ENCODE measurements around the gene IL6. TPM values are rescaled to one million over a fixed set of nuclear protein-coding genes. Genes with fewer than 3 reads are reported as not detected.

The IL6 gene
- total and polyA plus RNA-seq, 8 donors = 0.97 to 9.4 (median 3.8) TPM

DNA sequence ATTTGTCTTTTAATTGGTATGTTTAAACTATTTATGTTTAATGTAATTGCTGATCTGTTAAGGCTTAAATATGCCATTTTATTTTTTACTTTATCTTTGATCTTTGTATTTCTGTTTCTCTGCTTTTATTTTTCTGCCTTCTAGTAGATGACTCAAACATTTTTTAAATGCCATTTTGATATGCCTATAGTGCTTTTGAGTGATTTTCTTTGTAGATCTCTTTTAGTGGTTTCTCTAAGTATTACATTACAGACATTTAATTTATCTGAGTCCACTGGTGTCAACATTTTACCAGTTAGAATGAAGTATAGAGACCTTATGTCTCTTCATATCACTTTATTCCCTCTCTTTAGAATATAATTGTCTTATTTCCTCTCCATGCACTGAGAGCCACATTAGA, 32.7 kb downstream of the IL6 start:
- ATAC-seq (no peak), DNase-seq (no peak)
- no peak overlapping the region for H3K27ac ChIP-seq
- H3K36me3 ChIP-seq = no peaks in the 10 kb centered on the region
- no peaks in the 10 kb centered on the region for H3K27me3 ChIP-seq
- no peaks in the 10 kb centered on the region for H3K4me1 ChIP-seq
- peaks cover 0 to 9% of the 10 kb centered on the region in 2 donors for H3K9me3 ChIP-seq
- no peak overlapping the region for H3K4me3 ChIP-seq
- TF ChIP-seq, protein P1, sequence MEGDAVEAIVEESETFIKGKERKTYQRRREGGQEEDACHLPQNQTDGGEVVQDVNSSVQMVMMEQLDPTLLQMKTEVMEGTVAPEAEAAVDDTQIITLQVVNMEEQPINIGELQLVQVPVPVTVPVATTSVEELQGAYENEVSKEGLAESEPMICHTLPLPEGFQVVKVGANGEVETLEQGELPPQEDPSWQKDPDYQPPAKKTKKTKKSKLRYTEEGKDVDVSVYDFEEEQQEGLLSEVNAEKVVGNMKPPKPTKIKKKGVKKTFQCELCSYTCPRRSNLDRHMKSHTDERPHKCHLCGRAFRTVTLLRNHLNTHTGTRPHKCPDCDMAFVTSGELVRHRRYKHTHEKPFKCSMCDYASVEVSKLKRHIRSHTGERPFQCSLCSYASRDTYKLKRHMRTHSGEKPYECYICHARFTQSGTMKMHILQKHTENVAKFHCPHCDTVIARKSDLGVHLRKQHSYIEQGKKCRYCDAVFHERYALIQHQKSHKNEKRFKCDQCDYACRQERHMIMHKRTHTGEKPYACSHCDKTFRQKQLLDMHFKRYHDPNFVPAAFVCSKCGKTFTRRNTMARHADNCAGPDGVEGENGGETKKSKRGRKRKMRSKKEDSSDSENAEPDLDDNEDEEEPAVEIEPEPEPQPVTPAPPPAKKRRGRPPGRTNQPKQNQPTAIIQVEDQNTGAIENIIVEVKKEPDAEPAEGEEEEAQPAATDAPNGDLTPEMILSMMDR (IDR thresholded peaks at IDR 0.05) = no peak
- intact Hi-C loops (cut with DNase I) = no loop called here

DNA sequence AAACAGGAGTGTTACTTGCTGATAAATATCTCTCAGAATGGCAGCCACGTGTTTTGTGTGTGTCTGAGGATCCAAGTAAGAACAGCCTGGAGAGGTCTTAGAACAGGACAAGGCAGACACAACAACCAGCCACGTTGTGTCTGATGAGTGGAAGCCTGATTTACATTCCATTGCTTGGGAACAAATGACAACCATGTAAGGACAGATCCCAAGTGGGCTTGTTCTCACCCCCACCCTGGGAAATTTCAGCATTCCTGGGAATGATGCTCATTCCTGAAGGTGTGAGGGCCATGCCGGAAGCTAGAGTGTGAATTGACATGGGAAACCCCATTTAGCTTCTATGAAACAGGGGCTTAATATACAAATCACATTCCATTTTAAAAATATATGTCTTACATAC, 35.9 kb downstream of the IL6 start:
- no peaks in the 10 kb centered on the region for H3K36me3 ChIP-seq
- ATAC-seq (no peak), DNase-seq (no peak)
- H3K4me1 ChIP-seq = no peaks in the 10 kb centered on the region
- no peak overlapping the region for H3K4me3 ChIP-seq
- H3K27ac ChIP-seq = no peak overlapping the region
- intact Hi-C loops (cut with DNase I) = no loop called here
- H3K27me3 ChIP-seq = no peaks in the 10 kb centered on the region
- TF ChIP-seq, protein P1 (IDR thresholded peaks at IDR 0.05) = no peak
- H3K9me3 ChIP-seq = peaks cover 0 to 9% of the 10 kb centered on the region in 2 donors

DNA sequence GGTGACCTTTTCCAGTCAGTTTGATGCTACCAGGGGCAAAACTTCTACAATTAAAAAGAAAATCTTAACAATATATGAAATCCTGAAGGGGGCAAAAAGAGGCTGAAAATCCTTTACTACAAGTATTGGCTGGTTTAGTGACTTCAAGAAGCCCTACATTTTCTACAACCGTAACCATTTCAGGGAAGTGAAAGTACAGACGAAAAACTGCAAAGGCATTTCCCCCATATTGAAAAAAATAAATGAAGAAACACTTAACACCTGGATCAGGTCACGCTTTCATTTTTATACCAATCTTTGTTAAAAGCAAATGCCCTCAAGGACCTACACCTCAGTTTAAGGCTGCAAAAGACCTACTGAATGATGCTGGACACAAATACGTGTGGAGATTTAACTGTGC, 38.6 kb downstream of the IL6 start:
- H3K36me3 ChIP-seq = no peaks in the 10 kb centered on the region
- ATAC-seq (no peak), DNase-seq (no peak)
- no peaks in the 10 kb centered on the region for H3K27me3 ChIP-seq
- no peak overlapping the region for H3K27ac ChIP-seq
- intact Hi-C loops (cut with DNase I) = no loop called here
- no peak overlapping the region for H3K4me3 ChIP-seq
- no peaks in the 10 kb centered on the region for H3K4me1 ChIP-seq
- H3K9me3 ChIP-seq = peaks cover 0 to 4% of the 10 kb centered on the region in 2 donors
- TF ChIP-seq, protein P1 (IDR thresholded peaks at IDR 0.05) = no peak

DNA sequence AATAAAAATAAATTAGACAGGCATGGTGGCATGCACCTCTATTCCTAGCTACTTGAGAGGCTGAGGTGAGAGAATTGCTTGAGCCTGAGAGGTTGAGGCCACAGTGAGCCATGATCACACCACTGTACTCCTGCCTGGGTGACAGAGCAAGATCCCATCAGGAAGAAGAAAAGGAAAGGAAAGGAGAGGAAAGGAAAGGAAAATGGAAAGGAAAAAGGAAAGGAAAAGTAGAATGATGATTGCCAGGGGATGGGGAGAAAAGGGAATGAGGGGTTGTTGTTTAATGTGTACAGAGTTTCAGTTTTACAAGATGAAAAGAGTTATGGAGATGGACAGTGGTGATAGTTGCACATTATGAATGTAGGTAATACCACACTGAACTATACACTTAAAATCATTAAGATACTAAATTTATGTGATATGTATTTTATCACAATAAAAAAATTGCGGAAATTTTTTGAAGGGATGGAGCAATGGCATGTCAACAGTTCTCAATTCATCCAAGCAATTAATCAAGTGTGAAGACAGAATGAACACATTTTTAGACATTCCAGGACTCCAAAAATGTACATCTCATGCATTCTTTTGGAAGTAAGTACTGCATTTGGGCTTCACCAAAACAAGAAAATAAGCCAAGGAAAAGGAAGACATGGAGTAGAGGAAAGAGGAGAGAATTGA, 44.3 kb downstream of the IL6 start:
- no peaks in the 10 kb centered on the region for H3K36me3 ChIP-seq
- no peaks in the 10 kb centered on the region for H3K9me3 ChIP-seq
- TF ChIP-seq, protein P1 (IDR thresholded peaks at IDR 0.05) = no peak
- intact Hi-C loops (cut with DNase I) = no loop called here
- H3K27me3 ChIP-seq = no peaks in the 10 kb centered on the region
- DNase-seq (no peak), ATAC-seq (no peak)
- no peaks in the 10 kb centered on the region for H3K4me1 ChIP-seq
- no peak overlapping the region for H3K4me3 ChIP-seq
- H3K27ac ChIP-seq = no peak overlapping the region

DNA sequence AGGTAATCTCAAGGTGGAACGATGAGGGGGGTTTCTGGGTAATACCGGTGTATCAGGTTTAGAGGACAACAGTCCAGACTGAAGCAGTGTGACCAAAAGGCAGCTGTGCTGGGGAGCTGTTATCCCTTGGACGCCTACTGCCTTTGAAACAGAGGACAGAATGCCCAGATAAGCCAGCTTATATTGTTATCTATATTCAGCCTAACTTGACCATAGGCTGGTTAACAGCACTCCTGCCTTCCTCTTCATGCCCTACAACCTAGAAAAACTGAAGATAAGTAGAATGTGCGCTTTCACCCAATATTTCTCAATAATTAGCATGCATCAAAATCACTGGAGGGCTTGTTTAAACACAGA, 44.9 kb downstream of the IL6 start:
- no peak for DNase-seq
- Histone ChIP-seq H3K4me3 (no peak overlapping the region), H3K27ac (no peak overlapping the region), H3K9me3 (no peaks in the 10 kb centered on the region), H3K27me3 (no peaks in the 10 kb centered on the region), H3K36me3 (no peaks in the 10 kb centered on the region), H3K4me1 (no peaks in the 10 kb centered on the region)
- intact Hi-C loops (cut with DNase I) = no loop called here
- no peak for ATAC-seq
- TF ChIP-seq, protein P1 (IDR thresholded peaks at IDR 0.05) = no peak

Measured in left lung (tissue), 10 donors.